ENCODE data around the gene SLC44A2. TPM values are rescaled to one million over a fixed set of nuclear protein-coding genes. Genes with fewer than 3 reads are reported as not detected.
A peak's percentile ranks its signal among the peaks of the same experiment; 100 is the strongest.

Gene SLC44A2
- total and polyA plus RNA-seq, 2 experiments from 2014 or later = 43.2 to 65.0 TPM

DNA sequence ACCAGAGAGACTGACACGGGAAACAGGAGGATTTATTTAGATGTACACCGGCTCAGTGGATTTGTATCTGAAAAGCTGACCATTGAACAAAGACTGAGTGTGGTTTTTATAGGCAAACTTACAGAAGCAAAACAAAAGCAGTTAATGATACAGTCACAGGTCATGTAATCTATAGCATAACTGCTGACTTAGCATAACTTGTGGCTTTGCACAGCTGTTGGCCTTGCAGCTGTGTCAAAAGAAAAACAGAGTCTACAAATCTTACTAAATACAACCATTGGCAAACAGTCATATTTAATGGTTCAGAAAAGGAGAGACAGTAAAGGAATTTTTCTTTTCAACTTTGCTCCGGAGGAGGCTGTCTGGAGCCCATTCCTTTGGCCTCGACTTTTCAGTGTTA lies 26.5 kb downstream of the SLC44A2 start:
- Histone ChIP-seq H3K4me2 (no peak overlapping the region; the same call in 1 of the 2 replicates), H3K27ac (ENCODE audit: low read depth) (peak overlapping the region; percentile 39; the same call in 1 of the 2 replicates), H3F3A (replicated peaks; ENCODE audit: low read depth) (peaks cover 11% of the 10 kb centered on the region; the same call in 1 of the 2 replicates), H3K27me3 (ENCODE audit: insufficient read depth) (no peaks in the 10 kb centered on the region), H3K9me2 (ENCODE audit: insufficient read depth) (no peaks in the 10 kb centered on the region), H4K20me1 (replicated peaks; ENCODE audit: insufficient read depth) (peaks cover 11% of the 10 kb centered on the region), H3K36me3 (ENCODE audit: insufficient read depth) (peaks cover 8% of the 10 kb centered on the region; the same call in 1 of the 2 replicates), H3K79me2 (replicated peaks; ENCODE audit: insufficient read depth) (peaks cover 39% of the 10 kb centered on the region), H3K4me3 (no peak overlapping the region), H2AFZ (no peak overlapping the region), H3K4me1 (ENCODE audit: insufficient read depth) (peaks cover 8% of the 10 kb centered on the region)
- Mint-ChIP-seq H3K4me1 (peaks cover 6% of the 10 kb centered on the region; the same call in 2 of the 3 replicates), H3K27ac (no peak overlapping the region), H3K4me3 (peak overlapping the region; percentile 94; the same call in 2 of the 3 replicates), H3K9me3 (peaks cover 3% of the 10 kb centered on the region; the same call in 1 of the 3 replicates), H3K27me3 (ENCODE audit: insufficient read depth, low read depth, poor library complexity) (peaks cover 27% of the 10 kb centered on the region), H3K36me3 (ENCODE audit: low read depth) (peaks cover 39% of the 10 kb centered on the region)
- TF ChIP-seq STAT1 (IDR thresholded peaks at IDR 0.05; ENCODE audit: unreplicated experiment) (no peak), EZH2phosphoT487 (IDR thresholded peaks at IDR 0.05; ENCODE audit: unreplicated experiment) (no peak), NANOG (IDR thresholded peaks at IDR 0.05; ENCODE audit: borderline replicate concordance) (no peak), JUNB (IDR thresholded peaks at IDR 0.05; ENCODE audit: unreplicated experiment) (no peak)
- TF ChIP-seq, protein P1, sequence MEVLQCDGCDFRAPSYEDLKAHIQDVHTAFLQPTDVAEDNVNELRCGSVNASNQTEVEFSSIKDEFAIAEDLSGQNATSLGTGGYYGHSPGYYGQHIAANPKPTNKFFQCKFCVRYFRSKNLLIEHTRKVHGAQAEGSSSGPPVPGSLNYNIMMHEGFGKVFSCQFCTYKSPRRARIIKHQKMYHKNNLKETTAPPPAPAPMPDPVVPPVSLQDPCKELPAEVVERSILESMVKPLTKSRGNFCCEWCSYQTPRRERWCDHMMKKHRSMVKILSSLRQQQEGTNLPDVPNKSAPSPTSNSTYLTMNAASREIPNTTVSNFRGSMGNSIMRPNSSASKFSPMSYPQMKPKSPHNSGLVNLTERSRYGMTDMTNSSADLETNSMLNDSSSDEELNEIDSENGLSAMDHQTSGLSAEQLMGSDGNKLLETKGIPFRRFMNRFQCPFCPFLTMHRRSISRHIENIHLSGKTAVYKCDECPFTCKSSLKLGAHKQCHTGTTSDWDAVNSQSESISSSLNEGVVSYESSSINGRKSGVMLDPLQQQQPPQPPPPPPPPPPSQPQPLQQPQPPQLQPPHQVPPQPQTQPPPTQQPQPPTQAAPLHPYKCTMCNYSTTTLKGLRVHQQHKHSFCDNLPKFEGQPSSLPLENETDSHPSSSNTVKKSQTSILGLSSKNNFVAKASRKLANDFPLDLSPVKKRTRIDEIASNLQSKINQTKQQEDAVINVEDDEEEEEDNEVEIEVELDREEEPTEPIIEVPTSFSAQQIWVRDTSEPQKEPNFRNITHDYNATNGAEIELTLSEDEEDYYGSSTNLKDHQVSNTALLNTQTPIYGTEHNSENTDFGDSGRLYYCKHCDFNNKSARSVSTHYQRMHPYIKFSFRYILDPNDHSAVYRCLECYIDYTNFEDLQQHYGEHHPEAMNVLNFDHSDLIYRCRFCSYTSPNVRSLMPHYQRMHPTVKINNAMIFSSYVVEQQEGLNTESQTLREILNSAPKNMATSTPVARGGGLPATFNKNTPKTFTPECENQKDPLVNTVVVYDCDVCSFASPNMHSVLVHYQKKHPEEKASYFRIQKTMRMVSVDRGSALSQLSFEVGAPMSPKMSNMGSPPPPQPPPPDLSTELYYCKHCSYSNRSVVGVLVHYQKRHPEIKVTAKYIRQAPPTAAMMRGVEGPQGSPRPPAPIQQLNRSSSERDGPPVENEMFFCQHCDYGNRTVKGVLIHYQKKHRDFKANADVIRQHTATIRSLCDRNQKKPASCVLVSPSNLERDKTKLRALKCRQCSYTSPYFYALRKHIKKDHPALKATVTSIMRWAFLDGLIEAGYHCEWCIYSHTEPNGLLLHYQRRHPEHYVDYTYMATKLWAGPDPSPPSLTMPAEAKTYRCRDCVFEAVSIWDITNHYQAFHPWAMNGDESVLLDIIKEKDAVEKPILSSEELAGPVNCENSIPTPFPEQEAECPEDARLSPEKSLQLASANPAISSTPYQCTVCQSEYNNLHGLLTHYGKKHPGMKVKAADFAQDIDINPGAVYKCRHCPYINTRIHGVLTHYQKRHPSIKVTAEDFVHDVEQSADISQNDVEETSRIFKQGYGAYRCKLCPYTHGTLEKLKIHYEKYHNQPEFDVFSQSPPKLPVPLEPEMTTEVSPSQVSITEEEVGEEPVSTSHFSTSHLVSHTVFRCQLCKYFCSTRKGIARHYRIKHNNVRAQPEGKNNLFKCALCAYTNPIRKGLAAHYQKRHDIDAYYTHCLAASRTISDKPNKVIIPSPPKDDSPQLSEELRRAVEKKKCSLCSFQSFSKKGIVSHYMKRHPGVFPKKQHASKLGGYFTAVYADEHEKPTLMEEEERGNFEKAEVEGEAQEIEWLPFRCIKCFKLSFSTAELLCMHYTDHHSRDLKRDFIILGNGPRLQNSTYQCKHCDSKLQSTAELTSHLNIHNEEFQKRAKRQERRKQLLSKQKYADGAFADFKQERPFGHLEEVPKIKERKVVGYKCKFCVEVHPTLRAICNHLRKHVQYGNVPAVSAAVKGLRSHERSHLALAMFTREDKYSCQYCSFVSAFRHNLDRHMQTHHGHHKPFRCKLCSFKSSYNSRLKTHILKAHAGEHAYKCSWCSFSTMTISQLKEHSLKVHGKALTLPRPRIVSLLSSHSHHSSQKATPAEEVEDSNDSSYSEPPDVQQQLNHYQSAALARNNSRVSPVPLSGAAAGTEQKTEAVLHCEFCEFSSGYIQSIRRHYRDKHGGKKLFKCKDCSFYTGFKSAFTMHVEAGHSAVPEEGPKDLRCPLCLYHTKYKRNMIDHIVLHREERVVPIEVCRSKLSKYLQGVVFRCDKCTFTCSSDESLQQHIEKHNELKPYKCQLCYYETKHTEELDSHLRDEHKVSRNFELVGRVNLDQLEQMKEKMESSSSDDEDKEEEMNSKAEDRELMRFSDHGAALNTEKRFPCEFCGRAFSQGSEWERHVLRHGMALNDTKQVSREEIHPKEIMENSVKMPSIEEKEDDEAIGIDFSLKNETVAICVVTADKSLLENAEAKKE (CRISPR knock-in tag; IDR thresholded peaks at IDR 0.05) = no peak
- TF ChIP-seq, protein P2, sequence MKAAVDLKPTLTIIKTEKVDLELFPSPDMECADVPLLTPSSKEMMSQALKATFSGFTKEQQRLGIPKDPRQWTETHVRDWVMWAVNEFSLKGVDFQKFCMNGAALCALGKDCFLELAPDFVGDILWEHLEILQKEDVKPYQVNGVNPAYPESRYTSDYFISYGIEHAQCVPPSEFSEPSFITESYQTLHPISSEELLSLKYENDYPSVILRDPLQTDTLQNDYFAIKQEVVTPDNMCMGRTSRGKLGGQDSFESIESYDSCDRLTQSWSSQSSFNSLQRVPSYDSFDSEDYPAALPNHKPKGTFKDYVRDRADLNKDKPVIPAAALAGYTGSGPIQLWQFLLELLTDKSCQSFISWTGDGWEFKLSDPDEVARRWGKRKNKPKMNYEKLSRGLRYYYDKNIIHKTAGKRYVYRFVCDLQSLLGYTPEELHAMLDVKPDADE (IDR thresholded peaks at IDR 0.05) = no peak
- DNase-seq (ENCODE audit: low spot score) (no peak), ATAC-seq (no peak)
